Astrocyte (in vitro differentiated cells and primary cell): ENCODE data around the gene PLP2. TPM values are rescaled to one million over a fixed set of nuclear protein-coding genes. Genes with fewer than 3 reads are reported as not detected.

ENCODE experiments used
- DNase-seq: peaks from one replicate; pipeline ENCODE4 v3.0.0-alpha.2; 2010; ENCODE audit warnings: low read depth
- FAIRE-seq: peaks from 2 replicates; lab custom pipeline; 2011; peaks lifted over from hg19 to GRCh38; lab: Jason Lieb, UNC
- H2AFZ ChIP-seq: 2 replicates; pipeline ENCODE4 v1.6.0; 2012; ENCODE audit warnings: low read depth, low read length, inconsistent platforms
- H3K27ac ChIP-seq: 2 replicates; pipeline ENCODE4 v1.5.1; 2011; ENCODE audit warnings: low read depth, low read length, inconsistent platforms
- H3K27me3 ChIP-seq: 2 replicates; pipeline ENCODE4 v1.6.0; 2011; ENCODE audit warnings: low read length, inconsistent platforms; ENCODE audit not compliant: insufficient read depth
- H3K36me3 ChIP-seq: 2 replicates; pipeline ENCODE4 v1.5.1; 2011; ENCODE audit warnings: low read length, inconsistent platforms; ENCODE audit not compliant: insufficient read depth
- H3K4me1 ChIP-seq: 2 replicates; pipeline ENCODE4 v1.5.1; 2011; ENCODE audit warnings: low read length, inconsistent platforms; ENCODE audit not compliant: insufficient read depth
- H3K4me2 ChIP-seq: 2 replicates; pipeline ENCODE4 v1.6.0; 2012; ENCODE audit warnings: low read length, inconsistent platforms
- H3K4me3 ChIP-seq: 2 replicates; pipeline ENCODE4 v1.5.1; 2011; ENCODE audit warnings: low read depth, mild to moderate bottlenecking, low read length, inconsistent platforms; ENCODE audit not compliant: insufficient read depth
- H3K79me2 ChIP-seq: 2 replicates; pipeline ENCODE4 v1.6.0; 2012; ENCODE audit warnings: mild to moderate bottlenecking, low read length, inconsistent platforms; ENCODE audit not compliant: insufficient read depth
- H3K9ac ChIP-seq: 2 replicates; pipeline ENCODE4 v1.6.0; 2012; ENCODE audit warnings: mild to moderate bottlenecking, low read length, inconsistent platforms
- H3K9me3 ChIP-seq: 2 replicates; pipeline ENCODE4 v1.5.1; 2012; ENCODE audit warnings: low read depth, mild to moderate bottlenecking, low read length, inconsistent platforms; ENCODE audit not compliant: insufficient read depth
- H4K20me1 ChIP-seq: 2 replicates; pipeline ENCODE4 v1.6.0; 2012; ENCODE audit warnings: low read length, inconsistent platforms; ENCODE audit not compliant: insufficient read depth
- H3K27ac Mint-ChIP-seq: one replicate; pipeline ENCODE4 v1.8.0; 2021; ENCODE audit warnings: mild to moderate bottlenecking, mixed read lengths; ENCODE audit not compliant: unreplicated experiment
- H3K27me3 Mint-ChIP-seq: one replicate; pipeline ENCODE4 v1.8.0; 2021; ENCODE audit warnings: low read depth, mixed read lengths; ENCODE audit not compliant: unreplicated experiment
- H3K36me3 Mint-ChIP-seq: one replicate; pipeline ENCODE4 v1.8.0; 2021; ENCODE audit warnings: low read depth, mixed read lengths; ENCODE audit not compliant: unreplicated experiment
- H3K4me1 Mint-ChIP-seq: one replicate; pipeline ENCODE4 v1.8.0; 2021; ENCODE audit warnings: low read depth, mixed read lengths; ENCODE audit not compliant: unreplicated experiment
- H3K4me3 Mint-ChIP-seq: one replicate; pipeline ENCODE4 v1.8.0; 2021; ENCODE audit warnings: mild to moderate bottlenecking, moderate library complexity, mixed read lengths; ENCODE audit not compliant: unreplicated experiment
- H3K9me3 Mint-ChIP-seq: one replicate; pipeline ENCODE4 v1.8.0; 2021; ENCODE audit warnings: mild to moderate bottlenecking, mixed read lengths; ENCODE audit not compliant: unreplicated experiment
- EZH2 ChIP-seq: IDR thresholded peaks from 2 replicates; pipeline ENCODE4 v1.6.1; 2012; ENCODE audit warnings: mild to moderate bottlenecking, low read length, inconsistent platforms; ENCODE audit not compliant: insufficient read depth
- total RNA-seq: library from RNA; stranded (reverse); gene quantifications from 2 replicates; pipeline ENCODE4 v1.2.1, GENCODE V29; 2021
- TF ChIP-seq, protein P1 (sequence below): IDR thresholded peaks from 2 replicates; pipeline ENCODE4 v1.5.1; 2011; ENCODE audit warnings: low read depth, mild to moderate bottlenecking, inconsistent platforms, low read length, moderate library complexity; ENCODE audit not compliant: insufficient read depth

Gene PLP2
- total RNA-seq, 1 donor from 2014 or later: 109 TPM

DNA sequence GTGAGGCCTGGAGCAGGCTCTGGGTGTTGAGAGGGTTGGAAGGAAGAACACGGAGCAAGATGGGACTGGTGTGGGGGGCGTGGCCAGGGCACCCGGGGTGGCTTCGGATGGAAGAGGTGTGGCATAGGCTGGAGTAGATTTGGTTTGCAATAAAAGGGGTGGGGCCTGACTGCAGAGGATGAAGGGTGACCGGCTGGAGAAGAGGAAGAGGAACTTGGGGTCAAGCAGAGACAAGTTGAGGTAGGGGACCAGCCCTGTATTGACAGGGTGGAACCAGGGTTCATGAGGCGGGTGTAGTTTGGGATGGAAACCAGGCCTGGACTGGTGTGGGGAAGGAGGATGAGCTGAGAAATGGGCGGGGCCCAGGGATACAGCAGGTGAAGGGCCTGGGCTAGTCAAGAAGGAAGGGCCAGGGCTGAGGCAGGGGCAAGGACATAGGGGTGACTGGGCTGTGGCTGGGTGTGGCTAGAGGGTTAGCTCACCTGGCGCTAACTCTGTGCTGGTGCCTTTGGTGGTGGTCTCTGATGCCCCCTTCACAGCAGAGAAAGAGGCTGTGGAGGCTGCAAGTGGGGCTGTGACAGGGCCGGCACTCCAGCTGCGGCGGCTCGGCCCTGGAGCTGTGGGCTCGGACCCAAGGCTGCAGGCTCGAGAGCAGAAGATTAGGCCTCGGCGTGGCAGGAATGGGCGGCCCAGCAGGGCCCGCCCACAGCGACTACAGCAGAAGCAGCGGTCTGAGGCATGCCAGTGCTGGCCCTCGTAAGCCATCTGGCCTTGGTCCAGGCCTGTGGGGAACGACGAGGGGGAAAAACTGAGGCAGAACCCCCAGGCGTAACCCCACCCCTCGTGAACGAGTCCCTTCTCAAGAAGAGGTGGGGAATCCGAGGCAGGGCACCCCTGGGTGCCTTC is 5.0 kb downstream of the PLP2 start:
- DNase-seq (no peak), FAIRE-seq (peak; percentile 5)
- Histone ChIP-seq H3K27me3 (no peaks in the 10 kb centered on the region), H3K36me3 (no peaks in the 10 kb centered on the region), H4K20me1 (peaks cover 9% of the 10 kb centered on the region), H2AFZ (no peak overlapping the region), H3K4me3 (no peak overlapping the region), H3K27ac (no peak overlapping the region), H3K9me3 (no peaks in the 10 kb centered on the region), H3K79me2 (peaks cover 22% of the 10 kb centered on the region), H3K4me2 (no peak overlapping the region), H3K9ac (no peak overlapping the region), H3K4me1 (peaks cover 6% of the 10 kb centered on the region)
- Mint-ChIP-seq H3K4me1 (no peaks in the 10 kb centered on the region), H3K27ac (peak overlapping the region; percentile 58), H3K4me3 (no peak overlapping the region), H3K27me3 (no peaks in the 10 kb centered on the region), H3K9me3 (no peaks in the 10 kb centered on the region), H3K36me3 (peaks cover 7% of the 10 kb centered on the region)
- TF ChIP-seq EZH2: no peak

DNA sequence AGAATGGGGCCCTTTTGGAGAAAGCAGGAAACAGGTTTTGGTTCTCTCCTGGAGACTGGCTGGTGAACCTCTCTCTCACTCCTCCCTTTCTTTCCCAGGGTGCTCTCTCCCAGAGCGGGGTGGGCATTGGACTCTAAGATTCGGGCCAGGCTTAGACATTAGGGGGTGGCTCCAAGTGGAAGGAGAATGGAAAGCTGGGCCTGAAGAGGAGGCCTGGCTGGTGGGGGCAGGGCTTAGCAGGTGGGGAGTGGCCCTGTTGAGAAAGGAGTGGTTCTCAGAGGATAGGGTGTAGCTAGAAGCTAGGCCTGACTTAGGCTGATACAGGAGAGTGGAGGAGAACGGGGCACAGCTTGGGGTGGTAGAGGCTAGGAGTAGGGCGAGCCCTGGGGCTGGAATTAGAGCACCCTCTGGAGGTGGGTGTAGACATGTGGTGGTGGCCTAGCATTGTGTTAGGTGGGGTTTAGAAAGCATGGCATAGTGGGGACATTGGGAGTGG is 5.7 kb downstream of the PLP2 start:
- no peak overlapping the region for H3K4me3 ChIP-seq
- Mint-ChIP-seq H3K4me1 (no peaks in the 10 kb centered on the region), H3K27ac (peak overlapping the region; percentile 53), H3K36me3 (peaks cover 7% of the 10 kb centered on the region), H3K9me3 (no peaks in the 10 kb centered on the region), H3K4me3 (no peak overlapping the region), H3K27me3 (no peaks in the 10 kb centered on the region)
- TF ChIP-seq EZH2: no peak
- TF ChIP-seq, protein P1, sequence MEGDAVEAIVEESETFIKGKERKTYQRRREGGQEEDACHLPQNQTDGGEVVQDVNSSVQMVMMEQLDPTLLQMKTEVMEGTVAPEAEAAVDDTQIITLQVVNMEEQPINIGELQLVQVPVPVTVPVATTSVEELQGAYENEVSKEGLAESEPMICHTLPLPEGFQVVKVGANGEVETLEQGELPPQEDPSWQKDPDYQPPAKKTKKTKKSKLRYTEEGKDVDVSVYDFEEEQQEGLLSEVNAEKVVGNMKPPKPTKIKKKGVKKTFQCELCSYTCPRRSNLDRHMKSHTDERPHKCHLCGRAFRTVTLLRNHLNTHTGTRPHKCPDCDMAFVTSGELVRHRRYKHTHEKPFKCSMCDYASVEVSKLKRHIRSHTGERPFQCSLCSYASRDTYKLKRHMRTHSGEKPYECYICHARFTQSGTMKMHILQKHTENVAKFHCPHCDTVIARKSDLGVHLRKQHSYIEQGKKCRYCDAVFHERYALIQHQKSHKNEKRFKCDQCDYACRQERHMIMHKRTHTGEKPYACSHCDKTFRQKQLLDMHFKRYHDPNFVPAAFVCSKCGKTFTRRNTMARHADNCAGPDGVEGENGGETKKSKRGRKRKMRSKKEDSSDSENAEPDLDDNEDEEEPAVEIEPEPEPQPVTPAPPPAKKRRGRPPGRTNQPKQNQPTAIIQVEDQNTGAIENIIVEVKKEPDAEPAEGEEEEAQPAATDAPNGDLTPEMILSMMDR: no peak
- H3K79me2 ChIP-seq: peaks cover 16% of the 10 kb centered on the region
- H4K20me1 ChIP-seq: peaks cover 9% of the 10 kb centered on the region
- no peak overlapping the region for H2AFZ ChIP-seq
- no peaks in the 10 kb centered on the region for H3K36me3 ChIP-seq
- no peaks in the 10 kb centered on the region for H3K27me3 ChIP-seq
- H3K9me3 ChIP-seq: no peaks in the 10 kb centered on the region
- H3K4me1 ChIP-seq: peaks cover 6% of the 10 kb centered on the region
- no peak overlapping the region for H3K27ac ChIP-seq
- no peak overlapping the region for H3K4me2 ChIP-seq
- no peak for FAIRE-seq
- DNase-seq: no peak
- H3K9ac ChIP-seq: no peak overlapping the region

DNA sequence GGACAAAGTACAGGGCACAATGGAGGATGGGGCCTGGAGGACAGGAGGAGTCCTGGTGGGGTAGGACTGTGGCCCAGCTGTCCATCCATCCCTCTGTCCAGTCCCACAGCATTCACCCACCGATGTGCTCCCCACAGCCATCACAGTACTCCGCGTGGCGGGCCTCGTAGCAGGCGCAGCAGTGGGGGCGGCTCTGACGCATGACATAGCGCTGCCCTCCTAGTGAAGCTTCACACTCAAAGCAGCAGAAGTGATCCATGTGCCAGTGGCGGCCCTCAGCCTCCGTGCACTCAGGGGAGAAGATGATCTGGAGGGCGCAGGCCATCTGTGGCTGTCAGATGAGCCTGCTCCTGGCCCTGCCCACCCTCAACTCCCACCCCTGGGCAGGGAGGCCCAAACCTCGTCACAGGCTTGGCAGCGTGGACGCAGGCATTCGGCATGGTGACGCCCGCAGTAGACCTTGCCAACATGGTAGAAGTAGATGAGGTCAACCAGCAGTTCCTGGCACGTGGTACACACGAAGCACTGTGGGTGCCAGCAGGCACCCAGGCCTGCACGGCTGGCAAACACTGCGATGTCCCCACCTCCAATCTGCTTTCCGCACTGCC is 6.3 kb downstream of the PLP2 start:
- Histone ChIP-seq H3K4me2 (no peak overlapping the region), H3K9me3 (no peaks in the 10 kb centered on the region), H4K20me1 (peaks cover 5% of the 10 kb centered on the region), H2AFZ (no peak overlapping the region), H3K4me1 (peaks cover 4% of the 10 kb centered on the region), H3K27ac (no peak overlapping the region), H3K9ac (no peak overlapping the region), H3K4me3 (no peak overlapping the region), H3K79me2 (peaks cover 11% of the 10 kb centered on the region), H3K27me3 (no peaks in the 10 kb centered on the region), H3K36me3 (no peaks in the 10 kb centered on the region)
- Mint-ChIP-seq H3K4me3 (no peak overlapping the region), H3K36me3 (peaks cover 7% of the 10 kb centered on the region), H3K9me3 (no peaks in the 10 kb centered on the region), H3K27me3 (no peaks in the 10 kb centered on the region), H3K4me1 (no peaks in the 10 kb centered on the region), H3K27ac (no peak overlapping the region)
- no peak for FAIRE-seq
- TF ChIP-seq, protein P1: no peak
- TF ChIP-seq EZH2: no peak
- no peak for DNase-seq
